HG03196 (cell line): ENCODE measurements around the gene EYA4.
"Not testable (repeated sequence)": the region's sequence is repeated elsewhere in the genome, so short reads cannot be mapped to it uniquely, and the experiment has no call there.

Experiments
- ATAC-seq: cut with Tn5 transposase; IDR thresholded peaks from one replicate; pipeline ENCODE4 v1.9.1; 2021; ENCODE audit not compliant: unreplicated experiment

EYA4 gene

DNA sequence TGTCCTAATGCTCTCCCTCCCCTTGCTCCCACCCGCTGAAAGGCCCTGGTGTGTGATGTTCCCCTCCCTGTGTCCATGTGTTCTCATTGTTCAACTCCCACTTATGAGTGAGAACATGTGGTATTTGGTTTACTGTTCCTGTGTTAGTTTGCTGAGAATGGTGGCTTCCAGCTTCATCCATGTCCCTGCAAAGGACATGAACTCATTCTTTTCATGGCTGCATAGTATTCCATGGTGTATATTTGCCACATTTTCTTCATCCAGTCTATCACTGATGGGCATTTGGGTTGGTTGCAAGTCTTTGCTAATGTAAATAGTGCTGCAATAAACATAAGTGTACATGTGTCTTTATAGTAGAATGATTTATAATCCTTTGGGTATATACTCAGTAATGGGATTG lies 313.0 kb downstream of the EYA4 start:
- ATAC-seq = not testable (repeated sequence)

DNA sequence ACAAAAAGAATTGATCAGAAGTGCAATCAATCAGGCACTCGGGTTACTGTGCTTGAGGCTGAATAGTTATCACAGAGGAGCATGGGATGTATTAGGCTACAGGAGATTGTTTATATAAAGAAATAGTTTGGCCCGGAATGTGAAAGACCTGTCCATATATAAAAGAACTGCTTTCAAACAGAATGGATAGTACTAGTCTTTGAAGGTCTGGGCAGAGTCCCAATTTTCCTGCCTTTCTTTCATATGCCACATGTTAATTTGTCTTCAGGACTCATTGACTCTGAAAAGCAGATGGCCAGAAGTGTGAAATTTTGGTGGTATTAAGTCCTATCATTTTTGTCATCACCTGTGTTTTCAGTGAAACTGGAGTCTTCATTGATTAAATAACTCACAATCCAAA lies 314.5 kb downstream of the EYA4 start:
- ATAC-seq = no peak

GRCh38 chr6:133559926-133560325 lies 318.8 kb downstream of the EYA4 start:
- no peak for ATAC-seq

- no peak for ATAC-seq
Observed at GRCh38 chr6:133567636-133568035, 326.5 kb downstream of the EYA4 start.

DNA sequence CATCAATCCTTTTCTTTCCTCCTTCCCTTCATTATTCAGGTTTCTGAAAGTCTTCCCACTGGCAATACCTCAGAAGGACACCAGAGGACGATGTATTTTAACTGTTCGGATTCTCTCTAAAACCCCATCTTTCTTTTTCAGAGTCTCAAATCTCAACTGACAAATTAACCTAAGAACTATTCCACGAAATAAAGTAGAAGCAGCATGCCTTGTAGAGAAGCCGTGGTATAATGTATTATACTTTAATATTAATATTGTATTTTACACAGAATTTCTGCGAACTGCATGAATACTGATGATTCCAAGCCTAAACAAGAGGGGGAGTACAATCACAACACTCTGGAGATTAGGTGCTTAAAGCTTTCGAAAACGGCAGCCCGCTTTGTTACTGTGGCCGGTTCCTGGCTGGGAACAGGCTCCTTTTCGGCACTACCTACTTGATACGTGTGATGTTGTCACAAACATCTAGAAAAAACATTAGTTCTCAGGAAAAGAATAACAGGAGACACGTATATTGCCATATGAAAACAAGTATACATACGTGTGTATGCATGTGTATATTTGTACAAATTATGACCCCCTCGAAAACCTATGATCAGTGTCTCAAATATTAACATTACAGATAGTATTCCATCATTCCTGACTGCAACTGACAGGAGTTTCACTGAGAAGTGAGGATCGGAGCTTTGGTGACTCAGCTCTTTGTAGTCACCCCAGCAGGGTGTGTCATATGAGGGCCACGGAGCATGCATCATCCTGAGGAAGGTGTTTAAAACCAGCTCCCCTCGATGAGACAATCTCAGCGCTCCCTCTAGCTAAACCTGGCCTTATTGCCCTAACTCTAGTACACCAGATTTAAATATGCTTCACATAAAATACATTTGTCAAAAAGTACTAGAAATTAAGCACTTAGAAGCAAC lies 328.1 kb downstream of the EYA4 start:
- no peak for ATAC-seq

GRCh38 chr6:133571681-133572080 lies 330.5 kb downstream of the EYA4 start:
- ATAC-seq = no peak

DNA sequence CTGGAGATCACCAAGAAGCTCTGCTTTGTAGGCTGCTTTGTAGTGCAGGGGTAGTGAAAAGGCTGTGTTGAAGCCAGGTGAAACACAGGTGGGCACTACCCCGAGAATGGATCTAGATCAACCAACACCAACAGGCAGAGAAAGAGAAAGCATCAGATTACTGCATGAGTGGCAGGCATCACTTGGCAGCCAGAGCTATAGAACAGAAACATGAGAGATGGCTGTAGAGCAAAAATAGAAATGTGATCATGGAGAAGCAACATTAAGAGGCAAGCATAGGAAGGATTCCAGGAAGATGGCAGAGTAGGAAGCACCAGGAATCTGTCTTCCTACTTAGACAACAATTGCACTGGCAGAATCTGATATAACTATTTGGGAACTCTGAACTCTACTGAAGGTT lies 336.7 kb downstream of the EYA4 start:
- no peak for ATAC-seq
